ENCODE results near the gene SMG1.

GRCh38 chr16:18941471-18941870, 15.3 kb upstream of the SMG1 start:
- TF ChIP-seq, protein P1, sequence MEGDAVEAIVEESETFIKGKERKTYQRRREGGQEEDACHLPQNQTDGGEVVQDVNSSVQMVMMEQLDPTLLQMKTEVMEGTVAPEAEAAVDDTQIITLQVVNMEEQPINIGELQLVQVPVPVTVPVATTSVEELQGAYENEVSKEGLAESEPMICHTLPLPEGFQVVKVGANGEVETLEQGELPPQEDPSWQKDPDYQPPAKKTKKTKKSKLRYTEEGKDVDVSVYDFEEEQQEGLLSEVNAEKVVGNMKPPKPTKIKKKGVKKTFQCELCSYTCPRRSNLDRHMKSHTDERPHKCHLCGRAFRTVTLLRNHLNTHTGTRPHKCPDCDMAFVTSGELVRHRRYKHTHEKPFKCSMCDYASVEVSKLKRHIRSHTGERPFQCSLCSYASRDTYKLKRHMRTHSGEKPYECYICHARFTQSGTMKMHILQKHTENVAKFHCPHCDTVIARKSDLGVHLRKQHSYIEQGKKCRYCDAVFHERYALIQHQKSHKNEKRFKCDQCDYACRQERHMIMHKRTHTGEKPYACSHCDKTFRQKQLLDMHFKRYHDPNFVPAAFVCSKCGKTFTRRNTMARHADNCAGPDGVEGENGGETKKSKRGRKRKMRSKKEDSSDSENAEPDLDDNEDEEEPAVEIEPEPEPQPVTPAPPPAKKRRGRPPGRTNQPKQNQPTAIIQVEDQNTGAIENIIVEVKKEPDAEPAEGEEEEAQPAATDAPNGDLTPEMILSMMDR (IDR thresholded peaks at IDR 0.05; ENCODE audit: insufficient read depth, low read length, poor library complexity, severe bottlenecking): no peak
- no peak for TF ChIP-seq EZH2phosphoT487 (conservative IDR thresholded peaks at IDR 0.05; ENCODE audit: low read length)

Measured in SU-DHL-6 (cell line).